Measurements from ENCODE around the gene P2RX4.
"Not testable (repeated sequence)": the region's sequence is repeated elsewhere in the genome, so short reads cannot be mapped to it uniquely, and the experiment has no call there.

Gene P2RX4

GRCh38 chr12:121245951-121246350, 36.0 kb downstream of the P2RX4 start:
- DNase-seq: no peak

- DNase-seq: no peak
Observed at GRCh38 chr12:121246893-121247557, 37.1 kb downstream of the P2RX4 start.

- DNase-seq: no peak
Observed at GRCh38 chr12:121248622-121249021, 38.7 kb downstream of the P2RX4 start.

GRCh38 chr12:121250359-121250758, 40.4 kb downstream of the P2RX4 start:
- no peak for DNase-seq

- DNase-seq: no peak
Observed at GRCh38 chr12:121251838-121252237, 41.9 kb downstream of the P2RX4 start.

- no peak for DNase-seq
Observed at GRCh38 chr12:121252712-121253345, 42.9 kb downstream of the P2RX4 start.

- no peak for DNase-seq
Observed at GRCh38 chr12:121253638-121254335, 43.9 kb downstream of the P2RX4 start.

GRCh38 chr12:121255433-121255832, 45.5 kb downstream of the P2RX4 start:
- DNase-seq: no peak

GRCh38 chr12:121257704-121258449, 47.9 kb downstream of the P2RX4 start:
- DNase-seq: not testable (repeated sequence)

- DNase-seq: no peak
Observed at GRCh38 chr12:121259074-121259473, 49.1 kb downstream of the P2RX4 start.

GRCh38 chr12:121260091-121260490, 50.2 kb downstream of the P2RX4 start:
- no peak for DNase-seq

GRCh38 chr12:121261398-121261797, 51.5 kb downstream of the P2RX4 start:
- no peak for DNase-seq

- no peak for DNase-seq
Observed at GRCh38 chr12:121263206-121263935, 53.4 kb downstream of the P2RX4 start.

GRCh38 chr12:121264135-121264534, 54.2 kb downstream of the P2RX4 start:
- no peak for DNase-seq

GRCh38 chr12:121264951-121265515, 55.1 kb downstream of the P2RX4 start:
- DNase-seq: no peak

- no peak for DNase-seq
Observed at GRCh38 chr12:121267822-121268221, 57.9 kb downstream of the P2RX4 start.

GRCh38 chr12:121273364-121273896, 63.5 kb downstream of the P2RX4 start:
- DNase-seq: no peak

- no peak for DNase-seq
Observed at GRCh38 chr12:121274036-121274763, 64.3 kb downstream of the P2RX4 start.

GRCh38 chr12:121277374-121277759, 67.4 kb downstream of the P2RX4 start:
- DNase-seq: no peak

- no peak for DNase-seq
Observed at GRCh38 chr12:121278169-121279070, 68.5 kb downstream of the P2RX4 start.

All from T-helper 9 cell (primary cell).